Measurements from ENCODE around the gene IRAK1.

Gene IRAK1

DNA sequence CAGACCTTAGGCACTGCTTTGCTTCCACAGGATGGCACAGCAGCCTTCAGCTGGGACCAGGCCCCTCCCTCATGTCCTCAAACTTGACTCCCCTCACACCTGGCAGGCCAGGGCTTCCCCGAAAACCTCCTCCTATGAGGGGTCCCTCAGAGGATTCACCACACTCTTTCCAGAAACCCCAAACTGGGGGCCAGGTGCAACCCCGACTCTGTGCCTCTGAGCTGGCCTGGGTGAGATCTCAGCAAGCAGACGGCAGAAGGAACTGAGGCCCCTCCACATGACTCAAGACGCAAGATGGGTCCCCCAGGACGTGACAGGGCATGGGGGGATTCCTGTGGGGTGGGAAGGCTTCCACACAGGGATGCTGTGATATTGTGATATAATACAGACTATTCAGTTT lies 54.3 kb downstream of the IRAK1 start:
- Histone ChIP-seq H3K36me3 (ENCODE audit: control insufficient read depth in 2 of 2, insufficient read depth in 1 of 2, low read length in 2 of 2) (peaks cover 19 to 78% of the 10 kb centered on the region in 2 experiments), H3K27ac (ENCODE audit: extremely low read depth, low read depth, low read length) (no peak overlapping the region), H3K9me3 (ENCODE audit: control insufficient read depth, insufficient read depth, low read depth, low read length) (no peaks in the 10 kb centered on the region), H3K4me3 (ENCODE audit: low read depth, low read length) (no peak overlapping the region), H3K4me1 (ENCODE audit: control insufficient read depth, insufficient read depth, low read length) (peaks cover 4% of the 10 kb centered on the region; the same call in 1 of the 2 replicates)
- TF ChIP-seq ZNF274 (IDR thresholded peaks at IDR 0.05; ENCODE audit: low read length) (no peak), ZNF274 (tag by site-specific recombination; IDR thresholded peaks at IDR 0.05; ENCODE audit: borderline replicate concordance) (no peak), ZNF677 (tag by site-specific recombination; IDR thresholded peaks at IDR 0.05) (no peak), SCRT1 (tag by site-specific recombination; IDR thresholded peaks at IDR 0.05; ENCODE audit: borderline replicate concordance) (no peak), TCF7L2 (IDR thresholded peaks at IDR 0.05; ENCODE audit: borderline replicate concordance, low read depth, low read length) (no peak), ZNF341 (tag by site-specific recombination; IDR thresholded peaks at IDR 0.05; ENCODE audit: low read depth) (no peak), ZNF140 (tag by site-specific recombination; IDR thresholded peaks at IDR 0.05) (no peak), YY2 (tag by site-specific recombination; IDR thresholded peaks at IDR 0.05) (no peak), ZNF157 (tag by site-specific recombination; IDR thresholded peaks at IDR 0.05) (no peak), ZNF248 (tag by site-specific recombination; IDR thresholded peaks at IDR 0.05) (no peak), ZNF202 (tag by site-specific recombination; IDR thresholded peaks at IDR 0.05; ENCODE audit: borderline replicate concordance) (no peak), ZNF776 (tag by site-specific recombination; IDR thresholded peaks at IDR 0.05; ENCODE audit: borderline replicate concordance) (no peak), BCL11A (tag by site-specific recombination; IDR thresholded peaks at IDR 0.05; ENCODE audit: low read depth) (no peak), ZNF777 (tag by site-specific recombination; IDR thresholded peaks at IDR 0.05; ENCODE audit: borderline replicate concordance) (no peak), HOXD13 (CRISPR knock-in tag; IDR thresholded peaks at IDR 0.05; ENCODE audit: borderline replicate concordance) (no peak), ZNF549 (tag by site-specific recombination; IDR thresholded peaks at IDR 0.05) (no peak), GLIS2 (tag by site-specific recombination; IDR thresholded peaks at IDR 0.05) (no peak)
- TF ChIP-seq, protein P1, sequence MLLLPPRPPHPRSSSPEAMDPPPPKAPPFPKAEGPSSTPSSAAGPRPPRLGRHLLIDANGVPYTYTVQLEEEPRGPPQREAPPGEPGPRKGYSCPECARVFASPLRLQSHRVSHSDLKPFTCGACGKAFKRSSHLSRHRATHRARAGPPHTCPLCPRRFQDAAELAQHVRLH (tag by site-specific recombination; IDR thresholded peaks at IDR 0.05): no peak
- TF ChIP-seq, protein P2, sequence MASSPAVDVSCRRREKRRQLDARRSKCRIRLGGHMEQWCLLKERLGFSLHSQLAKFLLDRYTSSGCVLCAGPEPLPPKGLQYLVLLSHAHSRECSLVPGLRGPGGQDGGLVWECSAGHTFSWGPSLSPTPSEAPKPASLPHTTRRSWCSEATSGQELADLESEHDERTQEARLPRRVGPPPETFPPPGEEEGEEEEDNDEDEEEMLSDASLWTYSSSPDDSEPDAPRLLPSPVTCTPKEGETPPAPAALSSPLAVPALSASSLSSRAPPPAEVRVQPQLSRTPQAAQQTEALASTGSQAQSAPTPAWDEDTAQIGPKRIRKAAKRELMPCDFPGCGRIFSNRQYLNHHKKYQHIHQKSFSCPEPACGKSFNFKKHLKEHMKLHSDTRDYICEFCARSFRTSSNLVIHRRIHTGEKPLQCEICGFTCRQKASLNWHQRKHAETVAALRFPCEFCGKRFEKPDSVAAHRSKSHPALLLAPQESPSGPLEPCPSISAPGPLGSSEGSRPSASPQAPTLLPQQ (tag by site-specific recombination; IDR thresholded peaks at IDR 0.05): no peak
- TF ChIP-seq, protein P3, sequence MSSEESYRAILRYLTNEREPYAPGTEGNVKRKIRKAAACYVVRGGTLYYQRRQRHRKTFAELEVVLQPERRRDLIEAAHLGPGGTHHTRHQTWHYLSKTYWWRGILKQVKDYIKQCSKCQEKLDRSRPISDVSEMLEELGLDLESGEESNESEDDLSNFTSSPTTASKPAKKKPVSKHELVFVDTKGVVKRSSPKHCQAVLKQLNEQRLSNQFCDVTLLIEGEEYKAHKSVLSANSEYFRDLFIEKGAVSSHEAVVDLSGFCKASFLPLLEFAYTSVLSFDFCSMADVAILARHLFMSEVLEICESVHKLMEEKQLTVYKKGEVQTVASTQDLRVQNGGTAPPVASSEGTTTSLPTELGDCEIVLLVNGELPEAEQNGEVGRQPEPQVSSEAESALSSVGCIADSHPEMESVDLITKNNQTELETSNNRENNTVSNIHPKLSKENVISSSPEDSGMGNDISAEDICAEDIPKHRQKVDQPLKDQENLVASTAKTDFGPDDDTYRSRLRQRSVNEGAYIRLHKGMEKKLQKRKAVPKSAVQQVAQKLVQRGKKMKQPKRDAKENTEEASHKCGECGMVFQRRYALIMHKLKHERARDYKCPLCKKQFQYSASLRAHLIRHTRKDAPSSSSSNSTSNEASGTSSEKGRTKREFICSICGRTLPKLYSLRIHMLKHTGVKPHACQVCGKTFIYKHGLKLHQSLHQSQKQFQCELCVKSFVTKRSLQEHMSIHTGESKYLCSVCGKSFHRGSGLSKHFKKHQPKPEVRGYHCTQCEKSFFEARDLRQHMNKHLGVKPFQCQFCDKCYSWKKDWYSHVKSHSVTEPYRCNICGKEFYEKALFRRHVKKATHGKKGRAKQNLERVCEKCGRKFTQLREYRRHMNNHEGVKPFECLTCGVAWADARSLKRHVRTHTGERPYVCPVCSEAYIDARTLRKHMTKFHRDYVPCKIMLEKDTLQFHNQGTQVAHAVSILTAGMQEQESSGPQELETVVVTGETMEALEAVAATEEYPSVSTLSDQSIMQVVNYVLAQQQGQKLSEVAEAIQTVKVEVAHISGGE (tag by site-specific recombination; conservative IDR thresholded peaks at IDR 0.05; ENCODE audit: low read depth): no peak
- TF ChIP-seq, protein P4, sequence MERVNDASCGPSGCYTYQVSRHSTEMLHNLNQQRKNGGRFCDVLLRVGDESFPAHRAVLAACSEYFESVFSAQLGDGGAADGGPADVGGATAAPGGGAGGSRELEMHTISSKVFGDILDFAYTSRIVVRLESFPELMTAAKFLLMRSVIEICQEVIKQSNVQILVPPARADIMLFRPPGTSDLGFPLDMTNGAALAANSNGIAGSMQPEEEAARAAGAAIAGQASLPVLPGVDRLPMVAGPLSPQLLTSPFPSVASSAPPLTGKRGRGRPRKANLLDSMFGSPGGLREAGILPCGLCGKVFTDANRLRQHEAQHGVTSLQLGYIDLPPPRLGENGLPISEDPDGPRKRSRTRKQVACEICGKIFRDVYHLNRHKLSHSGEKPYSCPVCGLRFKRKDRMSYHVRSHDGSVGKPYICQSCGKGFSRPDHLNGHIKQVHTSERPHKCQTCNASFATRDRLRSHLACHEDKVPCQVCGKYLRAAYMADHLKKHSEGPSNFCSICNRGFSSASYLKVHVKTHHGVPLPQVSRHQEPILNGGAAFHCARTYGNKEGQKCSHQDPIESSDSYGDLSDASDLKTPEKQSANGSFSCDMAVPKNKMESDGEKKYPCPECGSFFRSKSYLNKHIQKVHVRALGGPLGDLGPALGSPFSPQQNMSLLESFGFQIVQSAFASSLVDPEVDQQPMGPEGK (tag by site-specific recombination; IDR thresholded peaks at IDR 0.05): no peak
- CTCF ChIA-PET: interaction anchor here (1.0 to 7.0 kb wide), 2 partner anchors 13 to 19 kb away, joined by 3 to 65 read pairs; no protein-coding TSS in a partner anchor
- POLR2A ChIA-PET: interaction anchor here (0.6 kb wide), 1 partner anchor 124 kb away, joined by 4 read pairs; no protein-coding TSS in a partner anchor
